Head of caudate nucleus (tissue), 42 donors: ENCODE measurements around the gene CXCL16.
A peak's percentile ranks its signal among the peaks of the same experiment; 100 is the strongest.
"Not testable (repeated sequence)": the region's sequence is repeated elsewhere in the genome, so short reads cannot be mapped to it uniquely, and the experiment has no call there.

ENCODE experiments used
- DNase-seq, 42 donors: peaks; one replicate each; pipeline versions ENCODE4 v3.0.0 to v3.0.0-alpha.2; 2020 to 2021; ENCODE audit warnings: mixed read lengths in 7 of 42
- intact Hi-C: fragments of 100-400 bp; cut with DNase I; formaldehyde crosslinking; loops from one replicate; pipeline ENCODE4 v1.15.0; 2022

CXCL16 gene

GRCh38 chr17:4709794-4710692 is 29.7 kb downstream of the CXCL16 start, which contains the start of gene ARRB2:
Gene ARRB2, plus strand, starts transcription at chr17:4710632. Its CDS starts 90 bp downstream, at chr17:4710722.
- intact Hi-C loops: loop anchor here (1.0 to 2.0 kb wide), 2 partner anchors 21 to 81 kb away; partner anchors contain the start of gene MED11
- peak; percentile 96 to 99 (median 99) for DNase-seq

- peak in 31 of 42 donors; percentile 24 to 82 (median 53) for DNase-seq
- intact Hi-C loops: no loop called here
Measured at GRCh38 chr17:4708436-4708835, 31.3 kb downstream of the CXCL16 start.

- intact Hi-C loops: no loop called here
- no peak for DNase-seq
Measured at GRCh38 chr17:4706121-4706520, 33.6 kb downstream of the CXCL16 start.

- DNase-seq: peak in 1 of 42 donors; percentile 23
- intact Hi-C loops: no loop called here
Measured at GRCh38 chr17:4704991-4705390, 34.7 kb downstream of the CXCL16 start.

- intact Hi-C loops, DNase-seq: not testable (repeated sequence)
Measured at GRCh38 chr17:4704574-4704907, 35.2 kb downstream of the CXCL16 start.

- DNase-seq: no peak
- intact Hi-C loops: no loop called here
Measured at GRCh38 chr17:4703330-4703691, 36.4 kb downstream of the CXCL16 start.

GRCh38 chr17:4701116-4701515 is 38.6 kb downstream of the CXCL16 start:
- intact Hi-C loops: no loop called here
- DNase-seq: no peak

- intact Hi-C loops: not testable (repeated sequence)
- peak in 1 of 42 donors; percentile 47 for DNase-seq
Measured at GRCh38 chr17:4699401-4700056, 40.2 kb downstream of the CXCL16 start.

- intact Hi-C loops: no loop called here
- no peak for DNase-seq
Measured at GRCh38 chr17:4696437-4696805, 43.3 kb downstream of the CXCL16 start.

- intact Hi-C loops: no loop called here
- no peak for DNase-seq
Measured at GRCh38 chr17:4693416-4693815, 46.3 kb downstream of the CXCL16 start.

GRCh38 chr17:4691686-4692085 is 48.0 kb downstream of the CXCL16 start:
- intact Hi-C loops: no loop called here
- DNase-seq: peak in 1 of 42 donors; percentile 17

- DNase-seq: no peak
- intact Hi-C loops: no loop called here
Measured at GRCh38 chr17:4690745-4691144, 49.0 kb downstream of the CXCL16 start.

- intact Hi-C loops, DNase-seq: not testable (repeated sequence)
Measured at GRCh38 chr17:4689872-4690271, 49.9 kb downstream of the CXCL16 start.

GRCh38 chr17:4683739-4684138 is 56.0 kb downstream of the CXCL16 start:
- intact Hi-C loops, DNase-seq: not testable (repeated sequence)
